Stimulated activated CD8-positive, alpha-beta memory T cell treated with anti-CD3 and anti-CD28 coated beads, Interleukin-12 subunit alpha, Interleukin-12 subunit beta, amount 100 ng/mL, for 1 hour (primary cell): ENCODE measurements around the gene JAG2.

Experiments
- DNase-seq: peaks from one replicate; pipeline ENCODE4 v3.0.0-alpha.2; 2020; ENCODE audit warnings: low read depth

The JAG2 gene

GRCh38 chr14:105151084-105151837, 17.3 kb downstream of the JAG2 start:
- DNase-seq: no peak

GRCh38 chr14:105150368-105151083, 18.1 kb downstream of the JAG2 start:
- DNase-seq: no peak

GRCh38 chr14:105150026-105150367, 18.6 kb downstream of the JAG2 start:
- no peak for DNase-seq

- no peak for DNase-seq
Measured at GRCh38 chr14:105149146-105149781, 19.3 kb downstream of the JAG2 start.

- DNase-seq: no peak
Measured at GRCh38 chr14:105148604-105149145, 19.9 kb downstream of the JAG2 start.

- DNase-seq: no peak
Measured at GRCh38 chr14:105147671-105148603, 20.6 kb downstream of the JAG2 start.

GRCh38 chr14:105146976-105147635, 21.5 kb downstream of the JAG2 start:
- no peak for DNase-seq

GRCh38 chr14:105146181-105146975, 22.2 kb downstream of the JAG2 start:
- no peak for DNase-seq

- DNase-seq: no peak
Measured at GRCh38 chr14:105145381-105146180, 23.0 kb downstream of the JAG2 start.

GRCh38 chr14:105144666-105145380, 23.8 kb downstream of the JAG2 start:
- DNase-seq: no peak

GRCh38 chr14:105144026-105144665, 24.4 kb downstream of the JAG2 start:
- no peak for DNase-seq

- no peak for DNase-seq
Measured at GRCh38 chr14:105143451-105144025, 25.0 kb downstream of the JAG2 start.

- DNase-seq: no peak
Measured at GRCh38 chr14:105142651-105143450, 25.7 kb downstream of the JAG2 start.

- no peak for DNase-seq
Measured at GRCh38 chr14:105141486-105142281, 26.9 kb downstream of the JAG2 start.

GRCh38 chr14:105141026-105141425, 27.6 kb downstream of the JAG2 start:
- no peak for DNase-seq

GRCh38 chr14:105140581-105140980, 28.0 kb downstream of the JAG2 start:
- no peak for DNase-seq
